Kidney epithelial cell (primary cell): Measurements from ENCODE around the gene RPA3. TPM values are rescaled to one million over a fixed set of nuclear protein-coding genes. Genes with fewer than 3 reads are reported as not detected.

Source experiments
- DNase-seq: peaks from one replicate; pipeline ENCODE4 v3.0.0-alpha.2; 2010; ENCODE audit warnings: low read depth
- H3K27me3 ChIP-seq: 2 replicates; pipeline ENCODE4 v1.6.0; 2011; ENCODE audit warnings: low read length; ENCODE audit not compliant: control insufficient read depth, insufficient read depth
- H3K36me3 ChIP-seq: 2 replicates; pipeline ENCODE4 v1.5.1; 2011; ENCODE audit warnings: low read length; ENCODE audit not compliant: control insufficient read depth, insufficient read depth
- H3K4me3 ChIP-seq: 2 replicates; pipeline ENCODE4 v1.5.1; 2011; ENCODE audit warnings: low read depth, mild to moderate bottlenecking, control low read depth, low read length
- total RNA-seq: library from RNA; depleted of rRNA; stranded (reverse); fragments of >200 nt; gene quantifications from 2 replicates; pipeline ENCODE4 v1.2.3, GENCODE V29; 2015
- TF ChIP-seq, protein P1 (sequence below): IDR thresholded peaks from 2 replicates; pipeline ENCODE4 v1.5.1; 2011; ENCODE audit warnings: mild to moderate bottlenecking, moderate library complexity, low read length, control low read depth, inconsistent platforms; ENCODE audit not compliant: insufficient read depth, poor library complexity, severe bottlenecking

RPA3 gene
- total RNA-seq, 1 donor from 2014 or later = 21.2 TPM

- no peaks in the 10 kb centered on the region for H3K27me3 ChIP-seq
- H3K4me3 ChIP-seq = no peak overlapping the region
- TF ChIP-seq, protein P1, sequence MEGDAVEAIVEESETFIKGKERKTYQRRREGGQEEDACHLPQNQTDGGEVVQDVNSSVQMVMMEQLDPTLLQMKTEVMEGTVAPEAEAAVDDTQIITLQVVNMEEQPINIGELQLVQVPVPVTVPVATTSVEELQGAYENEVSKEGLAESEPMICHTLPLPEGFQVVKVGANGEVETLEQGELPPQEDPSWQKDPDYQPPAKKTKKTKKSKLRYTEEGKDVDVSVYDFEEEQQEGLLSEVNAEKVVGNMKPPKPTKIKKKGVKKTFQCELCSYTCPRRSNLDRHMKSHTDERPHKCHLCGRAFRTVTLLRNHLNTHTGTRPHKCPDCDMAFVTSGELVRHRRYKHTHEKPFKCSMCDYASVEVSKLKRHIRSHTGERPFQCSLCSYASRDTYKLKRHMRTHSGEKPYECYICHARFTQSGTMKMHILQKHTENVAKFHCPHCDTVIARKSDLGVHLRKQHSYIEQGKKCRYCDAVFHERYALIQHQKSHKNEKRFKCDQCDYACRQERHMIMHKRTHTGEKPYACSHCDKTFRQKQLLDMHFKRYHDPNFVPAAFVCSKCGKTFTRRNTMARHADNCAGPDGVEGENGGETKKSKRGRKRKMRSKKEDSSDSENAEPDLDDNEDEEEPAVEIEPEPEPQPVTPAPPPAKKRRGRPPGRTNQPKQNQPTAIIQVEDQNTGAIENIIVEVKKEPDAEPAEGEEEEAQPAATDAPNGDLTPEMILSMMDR = no peak
- DNase-seq = no peak
- no peaks in the 10 kb centered on the region for H3K36me3 ChIP-seq
Measured at GRCh38 chr7:7703427-7703826, 15.0 kb downstream of the RPA3 start.

DNA sequence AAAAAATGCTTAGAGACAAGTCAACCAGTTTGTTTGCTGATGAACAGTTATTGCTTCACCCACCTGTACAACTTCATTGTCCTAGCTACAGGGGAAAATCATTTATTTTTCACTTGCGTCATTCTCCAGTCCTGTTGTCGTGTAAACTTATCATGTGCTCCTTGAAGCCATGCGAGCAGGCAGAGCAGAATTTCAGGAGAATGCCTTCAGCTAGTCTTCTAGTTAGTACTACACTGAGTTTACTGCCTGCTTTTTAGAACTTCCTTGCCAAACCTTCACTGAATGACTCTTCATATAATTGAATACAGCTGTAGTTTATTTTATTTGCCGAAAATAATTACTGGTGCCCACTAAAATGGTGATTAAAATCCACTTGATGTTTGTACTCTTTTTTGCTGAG, 15.6 kb downstream of the RPA3 start:
- Histone ChIP-seq H3K4me3 (no peak overlapping the region), H3K36me3 (no peaks in the 10 kb centered on the region), H3K27me3 (no peaks in the 10 kb centered on the region)
- no peak for DNase-seq
- TF ChIP-seq, protein P1 = no peak

GRCh38 chr7:7701527-7701926, 16.9 kb downstream of the RPA3 start:
- no peak for DNase-seq
- TF ChIP-seq, protein P1 = no peak
- H3K36me3 ChIP-seq = no peaks in the 10 kb centered on the region

GRCh38 chr7:7699970-7700369, 18.4 kb downstream of the RPA3 start:
- Histone ChIP-seq H3K36me3 (no peaks in the 10 kb centered on the region), H3K27me3 (no peaks in the 10 kb centered on the region), H3K4me3 (no peak overlapping the region)
- DNase-seq = no peak
- TF ChIP-seq, protein P1 = no peak

More at GRCh38 chr7:7701527-7701926, 16.9 kb downstream of the RPA3 start:
- Histone ChIP-seq H3K27me3 (no peaks in the 10 kb centered on the region), H3K4me3 (no peak overlapping the region)

- no peaks in the 10 kb centered on the region for H3K36me3 ChIP-seq
- no peaks in the 10 kb centered on the region for H3K27me3 ChIP-seq
- TF ChIP-seq, protein P1 = no peak
- H3K4me3 ChIP-seq = no peak overlapping the region
- no peak for DNase-seq
Measured at GRCh38 chr7:7699380-7699779, 19.0 kb downstream of the RPA3 start.

GRCh38 chr7:7698930-7699329, 19.5 kb downstream of the RPA3 start:
- DNase-seq = no peak
- Histone ChIP-seq H3K36me3 (no peaks in the 10 kb centered on the region), H3K4me3 (no peak overlapping the region), H3K27me3 (no peaks in the 10 kb centered on the region)
- TF ChIP-seq, protein P1 = no peak
